HT-29 (cell line): ENCODE results near the gene SERINC5. TPM values are rescaled to one million over a fixed set of nuclear protein-coding genes. Genes with fewer than 3 reads are reported as not detected.
"Not testable (repeated sequence)": the region's sequence is repeated elsewhere in the genome, so short reads cannot be mapped to it uniquely, and the experiment has no call there.

Source experiments
- DNase-seq: peaks from one replicate; pipeline ENCODE4 v3.0.0-alpha.2; 2015; ENCODE audit warnings: low spot score
- total RNA-seq: library from RNA; depleted of rRNA; stranded (reverse); fragments of >200 nt; shearing (Covaris generic); gene quantifications from 2 replicates; pipeline ENCODE4 v1.2.3, GENCODE V29; 2014

SERINC5 gene
- total RNA-seq, 1 experiment from 2014 or later: 47.2 TPM

DNA sequence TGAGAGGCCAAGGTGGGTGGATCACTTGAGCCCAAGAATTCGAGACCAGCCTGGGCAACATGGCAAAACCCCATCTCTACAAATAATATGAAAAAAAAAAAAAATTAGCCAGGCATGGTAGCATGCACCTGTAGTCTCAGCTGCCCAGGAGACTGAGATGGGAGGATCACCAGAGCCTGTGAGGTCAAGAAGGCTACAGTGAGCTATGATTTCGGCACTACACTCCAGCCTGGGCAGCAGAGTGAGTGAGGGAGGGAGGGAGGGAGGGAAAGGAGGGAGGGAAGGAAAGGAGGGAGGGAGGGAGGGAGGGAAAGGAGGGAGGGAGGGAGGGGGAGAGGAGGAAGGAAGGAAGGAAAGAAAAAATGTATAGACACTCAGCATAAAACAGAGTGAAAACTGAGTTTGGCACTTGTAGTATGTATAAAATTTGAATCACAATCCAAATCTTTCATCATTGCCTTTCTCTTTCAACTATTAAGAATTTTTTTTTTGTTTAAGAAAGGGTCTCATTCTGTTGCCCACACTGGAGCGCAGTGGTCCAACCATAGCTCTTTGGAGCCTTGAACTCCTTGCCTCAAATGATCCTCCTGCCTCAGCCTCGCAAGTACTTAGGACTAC lies 27.8 kb downstream of the SERINC5 start:
- DNase-seq: no peak

DNA sequence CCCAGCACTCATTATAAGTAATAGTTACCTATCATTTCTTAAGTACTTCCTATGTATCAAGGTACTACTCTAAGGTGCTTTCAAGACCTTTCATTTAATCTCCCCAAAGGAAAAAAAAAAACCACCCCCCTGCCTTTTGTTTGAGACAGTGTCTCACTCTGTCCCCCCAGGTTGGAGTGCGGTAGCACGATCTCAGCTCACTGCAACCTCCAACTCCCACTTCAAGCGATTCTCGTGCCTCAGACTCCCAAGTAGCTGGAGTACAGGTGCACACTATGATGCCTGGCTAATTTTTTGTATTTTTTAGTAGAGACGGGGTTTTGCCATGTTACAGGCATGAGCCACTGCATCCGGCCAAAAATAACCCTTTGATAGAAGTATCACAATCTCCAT lies 29.9 kb downstream of the SERINC5 start:
- DNase-seq: no peak

DNA sequence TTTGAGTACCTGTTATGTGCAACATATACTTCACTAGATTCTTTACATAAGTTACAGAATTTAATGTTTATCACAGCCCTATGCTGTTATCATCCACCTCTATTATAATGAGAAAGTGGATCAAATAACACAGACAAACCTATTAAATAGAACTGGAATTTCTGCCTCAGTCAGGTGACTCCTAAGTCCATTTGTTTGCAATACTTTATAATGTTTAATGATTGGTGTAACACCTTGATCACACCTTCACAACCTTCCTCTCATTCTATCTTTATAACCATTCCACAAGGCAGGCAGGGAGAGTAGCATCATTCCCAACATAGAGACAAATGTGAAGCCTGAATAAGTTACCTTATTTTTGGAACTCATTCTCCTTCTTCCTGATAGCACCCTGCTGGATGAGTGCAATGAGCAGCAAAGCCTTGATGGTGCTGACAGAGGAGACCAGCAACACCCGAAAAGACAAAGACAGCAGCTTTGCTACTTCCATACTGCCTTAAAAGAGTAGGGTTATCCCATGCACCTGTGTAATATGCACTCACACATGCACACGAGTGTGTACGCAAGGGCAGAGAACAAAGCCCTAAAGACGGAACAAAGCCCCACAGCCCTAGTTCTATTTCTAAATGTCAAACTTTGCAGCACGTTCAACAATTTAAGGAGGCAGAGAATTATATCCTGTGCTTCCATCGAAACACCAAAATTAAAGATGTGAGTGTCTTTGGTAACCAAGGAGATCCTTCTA lies 30.5 kb downstream of the SERINC5 start:
- DNase-seq: no peak

DNA sequence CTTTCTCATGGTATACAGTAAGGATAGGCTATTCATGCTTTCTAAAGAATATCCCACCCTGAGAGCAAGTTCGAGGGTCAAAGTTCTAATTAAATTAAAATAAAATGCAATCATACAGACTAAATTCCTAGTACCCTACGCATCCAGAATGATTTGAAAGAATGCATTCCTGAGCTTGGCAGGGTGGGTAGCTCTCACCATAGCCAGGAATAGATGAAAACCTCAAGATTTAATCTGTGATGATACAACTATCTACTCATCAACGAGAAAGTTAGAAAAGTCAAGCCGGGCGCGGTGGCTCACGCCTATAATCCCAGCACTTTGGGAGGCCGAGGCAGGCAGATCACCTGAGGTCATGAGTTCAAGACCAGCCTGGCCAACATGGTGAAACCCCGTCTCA lies 32.3 kb downstream of the SERINC5 start:
- no peak for DNase-seq

DNA sequence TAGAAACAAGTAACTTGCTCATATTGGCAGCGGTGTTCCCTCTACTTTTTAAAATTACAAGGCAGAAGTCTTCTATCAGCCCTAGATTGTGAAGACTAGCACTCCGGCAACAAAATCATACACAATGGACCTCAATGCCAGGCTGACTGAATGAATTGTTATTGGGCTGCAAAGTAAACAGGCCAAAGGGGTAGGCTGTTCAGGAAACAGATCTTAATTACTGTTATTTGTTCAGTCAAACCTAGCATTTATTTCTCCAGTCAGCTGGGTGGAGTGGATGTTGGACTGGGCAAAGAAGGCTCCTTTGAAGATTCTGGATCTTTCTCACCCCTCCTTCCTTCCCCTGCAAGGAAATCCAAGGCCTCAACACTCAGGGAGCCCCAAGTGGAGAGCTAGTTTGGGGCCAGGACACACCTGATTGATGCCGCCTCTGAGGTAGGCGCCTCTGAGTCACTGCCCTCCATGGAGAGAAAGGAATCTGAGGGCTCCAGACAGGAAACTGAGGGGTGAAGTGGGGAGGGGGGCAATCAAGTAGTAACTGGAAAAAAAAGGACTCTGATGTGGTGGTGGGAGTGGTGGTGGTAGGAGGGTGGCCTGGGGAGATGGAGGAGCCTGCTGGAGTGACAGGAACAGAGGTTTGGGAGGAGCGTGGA lies 35.5 kb downstream of the SERINC5 start:
- no peak for DNase-seq

DNA sequence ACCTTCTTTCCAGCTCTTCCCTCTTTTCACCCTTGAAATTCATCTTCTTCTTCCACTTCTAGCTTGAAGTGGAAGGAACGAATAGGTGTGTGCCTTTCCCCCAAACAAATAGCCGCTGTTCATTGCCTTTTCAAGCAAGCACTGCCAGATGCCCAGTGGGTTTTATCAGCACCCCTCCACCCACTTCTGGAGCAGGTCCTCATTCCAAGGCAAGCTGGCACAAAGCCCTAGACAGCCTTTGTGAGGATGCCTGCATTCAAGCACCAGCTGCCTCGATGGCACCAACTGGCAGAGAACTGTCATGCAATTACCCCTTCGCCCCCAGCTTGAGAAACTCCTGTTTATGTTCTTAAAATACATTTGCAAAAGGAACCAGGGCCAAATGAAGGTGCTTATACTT lies 36.5 kb downstream of the SERINC5 start:
- no peak for DNase-seq

DNA sequence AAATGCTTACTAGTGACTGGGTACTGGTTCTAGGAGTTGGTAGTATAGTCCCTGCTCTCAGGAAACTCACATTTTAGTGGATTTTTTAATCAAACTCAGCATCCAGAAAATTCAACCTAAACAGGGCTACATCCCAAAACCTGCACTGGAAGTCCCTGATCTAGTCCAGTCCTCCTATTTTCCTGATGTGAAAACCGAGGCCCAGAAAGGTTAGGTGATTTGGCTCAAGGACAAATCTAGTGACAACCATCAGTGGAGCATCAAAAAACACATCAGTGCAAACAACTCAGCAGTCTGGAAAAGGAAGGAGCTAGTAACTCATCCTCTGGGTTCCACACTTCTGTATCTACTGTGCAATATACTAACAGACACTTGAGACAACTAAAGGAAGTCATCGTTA lies 38.2 kb downstream of the SERINC5 start:
- DNase-seq: no peak

DNA sequence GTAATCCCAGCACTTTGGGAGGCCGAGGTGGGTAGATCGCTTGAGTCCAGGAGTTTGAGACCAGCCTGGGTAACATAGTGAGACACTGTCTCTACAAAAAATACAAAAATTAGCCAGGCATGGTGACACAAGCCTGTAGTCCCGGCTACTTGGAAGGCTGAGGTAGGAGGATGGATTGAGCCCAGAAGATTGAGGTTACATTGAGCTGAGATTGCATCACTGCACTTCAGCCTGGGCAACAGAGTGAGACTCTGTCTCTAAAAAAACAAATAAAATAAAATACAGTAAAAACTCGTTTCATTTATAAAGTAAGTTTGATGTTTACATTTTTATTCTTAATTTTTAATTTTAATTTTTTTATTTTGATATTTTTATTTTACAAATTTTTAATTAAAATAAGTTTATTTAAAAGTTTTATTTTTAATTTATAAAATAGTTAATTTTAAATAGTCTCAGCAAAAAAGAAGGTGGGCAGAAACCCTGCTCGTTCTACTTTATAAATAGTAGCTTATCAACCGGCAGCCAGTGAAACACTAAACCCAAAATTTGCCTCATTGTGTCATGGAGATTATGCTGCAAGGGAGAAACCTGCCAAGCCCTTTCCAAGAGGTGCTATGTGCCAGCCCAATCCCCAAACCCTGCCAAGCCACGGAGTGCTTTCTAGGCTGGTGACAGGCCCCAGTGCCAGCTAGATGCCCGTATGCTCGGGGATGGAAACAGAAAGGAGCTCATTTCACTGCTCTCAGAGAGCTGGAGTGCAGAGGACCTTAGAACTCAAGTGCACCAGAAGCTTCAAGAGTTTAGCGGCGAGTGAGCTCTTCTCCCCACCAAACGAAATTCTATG lies 38.9 kb downstream of the SERINC5 start:
- no peak for DNase-seq

DNA sequence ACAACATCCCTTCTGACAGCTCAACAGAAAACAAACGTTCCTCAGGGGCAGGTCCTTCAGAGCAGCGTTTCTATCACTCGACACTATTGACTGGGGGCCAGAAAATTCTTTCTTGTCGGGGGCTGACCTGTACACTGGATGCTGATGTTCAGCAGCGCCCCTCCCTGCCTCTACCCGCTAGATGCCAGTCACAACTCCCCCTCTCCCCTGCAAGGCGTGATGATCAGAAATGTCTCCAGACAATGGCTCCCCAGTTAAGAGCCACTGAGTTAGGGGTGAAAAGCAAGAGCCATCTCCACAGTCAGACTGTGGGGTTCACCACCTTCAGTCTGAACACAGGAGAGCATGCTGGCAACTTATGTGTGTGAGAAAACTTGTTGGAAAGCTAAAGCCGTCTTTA lies 39.8 kb downstream of the SERINC5 start:
- no peak for DNase-seq

DNA sequence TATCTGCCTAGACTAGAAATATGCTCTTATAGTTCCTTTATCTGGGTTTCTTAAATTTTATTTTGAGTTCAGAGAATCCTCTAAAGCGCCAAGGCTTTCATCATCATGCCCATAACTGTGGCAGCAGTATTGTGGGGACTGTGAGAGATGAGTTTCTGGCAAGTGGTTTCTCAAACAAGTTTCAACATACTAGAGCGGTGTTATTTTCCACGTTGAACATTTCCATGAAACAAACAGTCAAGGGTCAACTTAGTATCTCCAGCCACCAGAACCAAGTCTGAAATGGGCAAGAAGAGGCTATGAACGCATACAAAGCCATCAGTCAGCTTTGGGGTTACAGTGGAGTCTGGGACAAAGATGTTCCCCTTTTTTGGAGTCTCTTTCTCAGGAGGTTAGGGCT lies 40.3 kb downstream of the SERINC5 start:
- DNase-seq: no peak

DNA sequence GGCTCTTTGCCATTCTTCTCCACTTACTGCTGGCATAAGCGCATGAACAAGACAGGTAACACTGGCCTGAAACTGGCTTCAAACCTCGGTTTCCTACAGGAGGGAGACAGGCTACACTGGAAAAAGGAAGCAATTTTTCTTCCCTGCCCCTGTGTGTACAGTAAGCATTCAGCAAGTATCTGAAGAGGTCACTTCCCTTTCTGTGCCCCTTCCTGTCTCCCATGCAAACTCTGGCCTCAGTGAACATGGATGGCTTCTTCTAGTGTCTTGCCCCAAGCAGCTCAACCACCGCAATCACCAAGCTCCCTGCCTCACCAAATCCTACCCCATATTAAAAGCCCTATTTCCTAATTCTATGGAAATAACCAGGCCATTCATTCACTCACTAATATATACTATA lies 42.4 kb downstream of the SERINC5 start:
- DNase-seq: no peak

DNA sequence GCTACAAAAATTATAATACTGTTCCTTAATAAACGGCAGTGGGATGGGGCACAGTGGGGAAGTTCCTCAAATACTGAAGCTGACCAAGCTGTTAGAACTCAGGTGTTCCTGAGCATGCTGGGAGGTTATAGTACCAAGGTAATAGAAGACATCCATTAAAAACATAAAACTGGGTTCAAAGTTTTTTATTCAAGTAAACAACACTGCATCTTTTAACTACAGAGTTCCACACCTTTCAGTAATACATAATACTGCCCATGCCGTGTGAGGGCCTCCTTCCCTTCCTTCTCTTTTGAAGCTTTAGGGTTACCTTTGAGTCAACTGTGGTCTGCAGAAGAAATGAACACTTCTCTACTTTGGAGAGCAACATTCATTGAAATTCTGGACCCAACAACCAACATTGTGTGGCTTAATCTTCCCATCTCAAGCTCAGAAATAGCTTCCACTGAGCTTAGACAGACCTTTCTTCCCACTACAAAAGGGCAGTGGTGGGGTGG lies 43.6 kb downstream of the SERINC5 start:
- DNase-seq: no peak

DNA sequence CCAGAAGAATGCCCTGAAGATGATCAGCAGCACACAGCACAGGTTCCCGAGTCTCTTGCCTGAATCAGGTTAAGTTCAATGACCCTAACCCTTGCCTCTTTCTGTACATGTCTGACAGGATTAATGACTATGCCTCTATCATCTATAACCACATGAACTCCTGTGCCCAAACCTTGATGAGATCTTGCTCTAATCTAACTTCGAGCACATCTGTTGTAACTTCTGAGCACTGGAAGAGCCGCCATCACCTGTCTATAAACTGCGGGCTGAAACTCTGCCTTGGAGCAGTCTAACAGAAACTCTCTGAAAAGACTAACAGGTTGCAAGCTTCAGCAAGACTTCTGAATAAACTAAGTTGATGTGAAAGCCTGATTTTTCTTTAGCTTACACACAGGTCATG lies 44.5 kb downstream of the SERINC5 start:
- no peak for DNase-seq

DNA sequence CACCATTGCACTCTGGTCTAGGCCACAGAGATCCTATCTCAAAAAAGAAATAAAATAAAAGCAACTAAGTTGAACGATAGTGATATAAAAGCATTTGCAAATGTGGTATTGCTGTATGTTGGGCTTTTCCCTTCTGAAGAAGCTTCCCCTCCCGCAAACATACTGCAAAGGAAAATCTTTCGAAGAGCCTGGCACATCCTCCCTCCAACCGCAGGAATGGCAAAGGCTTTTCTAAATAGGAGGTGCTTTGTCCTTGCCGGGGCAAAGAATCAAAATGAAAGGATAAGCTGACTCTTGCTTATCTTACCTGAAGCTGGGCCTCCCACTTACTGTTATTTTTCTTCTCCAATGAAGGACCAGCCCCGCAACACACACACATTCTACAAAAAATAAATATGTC lies 45.8 kb downstream of the SERINC5 start:
- no peak for DNase-seq

DNA sequence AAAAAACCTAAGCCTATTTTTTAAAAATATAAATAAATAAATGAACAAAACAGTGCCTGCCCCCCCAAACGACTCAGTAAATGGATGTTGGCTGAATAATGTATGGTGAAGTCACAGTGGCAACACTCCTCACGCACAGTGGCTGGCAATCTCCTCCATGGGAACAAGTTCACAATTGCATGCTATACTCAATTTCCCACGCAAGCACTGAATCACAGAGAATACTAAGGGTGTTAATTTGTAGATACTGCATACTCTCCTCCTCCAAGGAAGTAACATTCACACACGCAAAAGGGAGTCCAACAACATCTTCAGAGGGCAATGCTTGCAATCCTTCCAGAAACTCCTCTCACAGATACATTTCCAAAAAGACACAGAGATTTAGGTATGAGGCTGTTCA lies 47.5 kb downstream of the SERINC5 start:
- no peak for DNase-seq

DNA sequence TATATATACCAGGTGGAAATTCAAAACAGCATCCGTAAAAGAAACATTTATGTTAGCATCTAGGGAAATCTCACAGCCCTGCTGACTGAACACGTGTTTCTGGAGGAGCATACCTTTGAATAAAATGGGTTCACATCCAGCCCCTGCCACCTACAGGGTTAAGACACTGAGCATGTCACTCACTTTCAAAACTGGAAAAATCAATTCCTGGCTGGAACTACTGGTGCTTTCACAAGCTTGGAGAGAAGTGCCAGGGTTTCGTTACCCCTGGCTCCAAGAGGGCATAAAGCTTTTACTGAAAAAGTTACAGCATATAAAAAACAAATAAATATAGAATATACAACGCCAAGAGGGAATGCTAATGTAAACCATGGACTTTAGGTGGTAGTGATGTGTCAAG lies 48.0 kb downstream of the SERINC5 start:
- DNase-seq: no peak

DNA sequence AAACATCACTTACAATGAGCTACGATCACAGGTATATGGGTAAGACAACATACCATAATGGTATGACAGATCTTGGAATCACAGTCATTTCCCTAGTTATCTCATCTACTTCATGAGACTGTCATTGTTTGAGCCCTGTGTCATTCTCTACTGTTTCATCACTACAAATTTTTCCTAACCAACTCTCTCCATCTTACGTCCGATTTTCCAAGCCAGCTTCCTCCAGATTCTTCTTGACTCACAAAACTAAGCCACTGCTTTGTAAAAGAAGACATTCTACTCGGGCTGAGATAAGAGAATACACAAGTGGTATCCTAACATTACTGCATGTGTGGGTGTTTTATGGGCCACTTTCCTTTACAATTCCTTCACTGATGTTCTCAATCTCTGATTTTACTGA lies 49.6 kb downstream of the SERINC5 start:
- no peak for DNase-seq

DNA sequence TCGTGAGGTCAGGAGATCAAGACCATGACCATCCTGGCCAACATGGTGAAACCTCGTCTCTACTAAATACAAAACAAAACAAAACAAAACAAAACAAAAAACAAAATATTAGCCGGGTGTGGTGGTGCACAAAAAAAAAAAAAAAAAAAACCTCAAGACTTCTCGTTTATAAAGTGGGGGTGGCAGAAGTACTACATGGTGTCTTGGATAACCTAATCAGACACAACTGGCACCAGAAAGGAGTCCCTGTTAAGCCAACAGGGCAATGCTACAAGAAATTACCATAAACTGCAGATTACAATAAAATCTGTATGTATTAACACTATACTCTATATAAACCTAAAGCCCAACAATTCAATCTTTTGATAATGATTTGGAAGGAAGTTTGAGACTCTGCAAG lies 50.0 kb downstream of the SERINC5 start:
- DNase-seq: no peak

DNA sequence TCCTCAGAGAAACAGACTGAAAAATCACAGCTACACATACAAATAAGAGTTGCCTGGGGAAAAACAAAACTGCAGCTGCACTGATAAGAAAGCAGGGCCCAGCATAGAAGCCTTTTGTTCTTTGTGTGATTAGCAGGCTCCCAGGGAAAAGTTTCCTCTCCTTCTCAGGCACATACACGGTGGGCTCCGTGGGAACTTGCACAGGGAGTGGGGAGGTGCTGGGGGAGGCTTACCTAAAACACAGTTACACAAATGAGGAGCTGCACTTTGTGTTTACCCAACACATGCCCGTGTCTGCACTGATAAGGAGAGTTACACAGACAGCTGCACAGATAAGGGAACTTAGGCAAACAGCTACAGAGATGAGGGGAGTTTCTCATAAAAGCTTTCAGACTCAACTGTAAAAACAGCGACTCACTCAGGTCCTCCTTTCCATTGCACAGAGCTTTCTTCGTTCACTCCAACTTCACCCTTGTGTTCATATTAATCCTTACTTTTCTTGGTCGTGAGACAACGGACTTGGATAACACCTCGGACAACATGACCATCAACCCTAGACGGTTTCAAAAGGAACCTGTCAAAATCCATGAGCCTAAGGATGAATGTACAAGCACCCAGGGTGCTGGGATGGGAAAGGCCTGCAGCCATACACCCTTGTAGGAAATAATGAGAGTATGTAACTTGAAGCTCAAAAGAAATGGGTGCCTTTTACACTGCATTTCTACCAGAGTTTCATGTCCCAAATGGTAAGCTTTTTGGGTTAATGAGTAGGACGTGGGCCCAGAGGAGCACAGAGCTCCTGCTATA lies 50.8 kb downstream of the SERINC5 start:
- peak; percentile 36 for DNase-seq

DNA sequence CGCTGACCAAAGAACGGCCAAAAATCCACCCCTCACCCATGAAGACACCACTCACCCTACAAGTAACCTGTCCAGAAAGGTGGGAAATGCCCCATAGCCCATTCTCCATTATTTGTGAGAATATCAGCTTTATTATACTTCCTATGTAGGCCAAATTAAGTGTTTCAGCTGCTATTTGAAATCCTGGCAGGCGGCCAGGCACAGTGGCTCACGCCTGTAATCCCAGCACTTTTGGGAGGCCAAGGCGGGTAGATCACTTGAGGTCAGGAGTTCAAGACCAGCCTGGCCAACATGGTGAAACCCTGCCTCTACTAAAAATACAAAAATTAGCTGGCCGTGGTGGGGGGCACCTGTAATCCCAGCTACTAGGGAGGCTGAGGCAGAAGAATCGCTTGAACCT lies 54.1 kb downstream of the SERINC5 start:
- DNase-seq: not testable (repeated sequence)

DNA sequence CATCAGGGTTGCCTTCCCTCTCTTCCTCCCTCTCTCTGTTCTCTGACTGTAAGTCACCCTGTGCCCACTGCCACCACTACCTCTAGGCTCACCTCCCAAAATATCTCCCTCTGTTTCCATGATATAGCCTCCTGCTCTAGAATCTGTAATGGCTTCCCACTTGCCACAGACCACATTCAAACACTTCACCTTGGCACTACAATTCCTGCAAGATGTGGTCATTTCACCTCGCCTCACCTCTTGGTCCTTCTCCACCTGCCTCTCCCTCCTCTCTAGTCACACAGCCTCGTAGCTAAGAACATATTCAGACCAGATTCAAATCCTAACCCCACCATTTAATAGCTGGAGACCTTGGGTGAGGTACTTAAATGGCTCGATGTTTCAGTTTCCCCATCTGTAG lies 56.9 kb downstream of the SERINC5 start:
- no peak for DNase-seq
